Activated naive CD4-positive, alpha-beta T cell treated with anti-CD3 and anti-CD28 coated beads, Interleukin-2, amount 50 U/mL, for 72 hours (primary cell): ENCODE data around the gene ATP6V0A4. TPM values are rescaled to one million over a fixed set of nuclear protein-coding genes. Genes with fewer than 3 reads are reported as not detected.

Experiments
- ATAC-seq, 2 donors: fragments of 150-1000 bp; cut with Tn5 transposase; 2 replicates each; pipeline ENCODE4 v1.10.0; 2021; ENCODE audit warnings: mild to moderate bottlenecking in 2 of 2, moderate library complexity in 2 of 2
- DNase-seq, 2 donors: peaks; one replicate each; pipeline ENCODE4 v3.0.0; 2021 to 2022; ENCODE audit warnings: low spot score in 2 of 2
- H3K27ac Mint-ChIP-seq, 2 donors: one replicate each; pipeline ENCODE4 v1.8.0; 2022; ENCODE audit warnings: mild to moderate bottlenecking in 2 of 2, mixed read lengths in 2 of 2
- H3K36me3 Mint-ChIP-seq, 2 donors: one replicate each; pipeline ENCODE4 v1.8.0; 2022; ENCODE audit warnings: mixed read lengths in 2 of 2
- H3K9me3 Mint-ChIP-seq, 2 donors: one replicate each; pipeline ENCODE4 v1.8.0; 2022; ENCODE audit warnings: mixed read lengths in 2 of 2
- total RNA-seq, 2 donors: library from RNA; stranded (reverse); gene quantifications; one replicate each; pipeline ENCODE4 v1.2.3, GENCODE V29; 2022

Gene ATP6V0A4
- under 1 TPM in 1 of 2 donors, not detected in 1; 0.33 TPM for total RNA-seq

DNA sequence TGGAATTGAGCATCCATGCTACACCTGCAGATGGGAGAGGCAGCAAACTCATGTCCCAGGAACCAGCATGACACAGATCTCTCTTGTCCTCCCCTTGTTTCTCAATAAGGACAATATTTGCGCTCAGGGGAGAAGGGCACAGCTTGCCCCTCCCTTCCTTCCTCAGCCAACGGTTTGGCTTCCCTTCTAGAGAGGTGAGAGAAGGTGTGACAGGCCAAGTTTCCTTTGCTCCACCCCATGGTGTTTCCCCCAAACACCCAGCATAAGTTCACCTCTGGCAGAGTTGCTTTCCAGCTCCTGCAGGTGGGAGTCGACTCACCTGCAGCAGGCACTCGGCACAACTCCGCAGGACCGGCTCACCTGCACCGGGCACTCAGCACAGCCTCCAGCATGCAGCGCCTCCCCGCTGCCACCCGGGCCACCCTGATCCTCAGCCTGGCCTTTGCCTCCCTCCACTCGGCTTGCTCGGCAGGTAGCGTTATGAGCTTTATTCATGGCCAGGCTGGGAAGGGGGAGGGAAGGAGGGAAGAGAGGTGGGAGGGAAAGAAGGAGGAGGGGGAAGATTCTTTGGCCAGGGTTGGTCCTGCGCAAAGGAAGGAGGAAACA is at the start of gene ATP6V0A4, which contains the start of gene TMEM213:
TSS of gene ATP6V0A4 (minus strand) at position 482 of the 606 bp plus-strand sequence. CDS start 26,949 bp downstream, outside the sequence.
TSS of gene TMEM213 (plus strand) at position 280 of the 606 bp plus-strand sequence. CDS start at position 391, 111 bp downstream.
- DNase-seq: no peak
- H3K27ac Mint-ChIP-seq: no peak within 1 kb of the TSS
- ATAC-seq: no peak
- H3K36me3 Mint-ChIP-seq: no peaks in the 10 kb centered on the region
- H3K9me3 Mint-ChIP-seq: peaks cover 0 to 5% of the 10 kb centered on the region in 2 donors

- no peaks in the 10 kb centered on the region for H3K9me3 Mint-ChIP-seq
- ATAC-seq: no peak
- no peak overlapping the region for H3K27ac Mint-ChIP-seq
- no peak for DNase-seq
- no peaks in the 10 kb centered on the region for H3K36me3 Mint-ChIP-seq
These were observed 47.7 kb upstream of the ATP6V0A4 start for GRCh38 chr7:138845711-138846110.

GRCh38 chr7:138843632-138844580 is 45.9 kb upstream of the ATP6V0A4 start:
- Mint-ChIP-seq H3K9me3 (no peaks in the 10 kb centered on the region), H3K36me3 (no peaks in the 10 kb centered on the region), H3K27ac (no peak overlapping the region)
- no peak for ATAC-seq
- DNase-seq: no peak

DNA sequence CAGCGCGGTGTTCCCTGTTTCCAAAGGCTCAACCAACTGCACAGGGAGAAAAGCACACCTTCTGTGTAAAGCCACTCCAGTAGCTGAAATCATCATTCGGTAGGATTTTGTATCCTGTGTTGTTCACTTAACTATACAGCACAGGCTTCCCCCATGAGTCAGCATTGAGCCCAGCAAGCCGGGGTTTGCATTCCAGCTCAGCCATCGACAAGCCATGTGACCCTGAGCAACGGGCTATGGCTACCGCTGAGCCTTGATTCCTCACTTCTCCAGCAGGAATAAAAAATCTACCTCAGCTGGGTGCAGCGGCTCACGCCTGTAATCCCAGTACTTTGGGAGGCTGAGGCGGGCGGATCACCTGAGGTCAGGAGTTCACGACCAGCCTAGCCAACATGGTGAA is 44.1 kb upstream of the ATP6V0A4 start:
- Mint-ChIP-seq H3K9me3 (no peaks in the 10 kb centered on the region), H3K36me3 (no peaks in the 10 kb centered on the region), H3K27ac (no peak overlapping the region)
- ATAC-seq: no peak
- DNase-seq: no peak

DNA sequence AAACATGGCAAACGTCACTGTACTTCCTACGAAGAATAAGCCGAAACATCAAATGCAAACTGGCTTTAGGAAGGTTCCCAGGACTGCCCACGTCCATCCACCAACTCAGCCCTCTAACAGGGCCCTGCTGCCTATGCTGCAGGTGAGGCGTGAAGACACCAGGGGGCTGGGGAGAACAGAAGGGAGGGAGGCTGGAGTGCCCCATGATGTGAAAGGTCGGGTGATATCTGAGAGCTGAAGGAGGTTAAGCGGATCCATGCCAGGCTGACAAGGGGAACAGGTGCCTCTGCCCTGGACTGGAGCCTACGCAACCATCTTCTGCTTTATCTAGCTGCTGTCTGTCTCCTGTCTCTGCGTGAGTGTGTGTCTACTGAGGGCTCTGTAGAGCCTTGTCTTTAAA is 40.2 kb upstream of the ATP6V0A4 start:
- no peak for ATAC-seq
- Mint-ChIP-seq H3K27ac (no peak overlapping the region), H3K36me3 (no peaks in the 10 kb centered on the region), H3K9me3 (no peaks in the 10 kb centered on the region)
- DNase-seq: no peak

GRCh38 chr7:138837627-138838026 is 39.6 kb upstream of the ATP6V0A4 start:
- no peaks in the 10 kb centered on the region for H3K36me3 Mint-ChIP-seq
- H3K9me3 Mint-ChIP-seq: no peaks in the 10 kb centered on the region
- ATAC-seq (no peak), DNase-seq (no peak)
- H3K27ac Mint-ChIP-seq: no peak overlapping the region

DNA sequence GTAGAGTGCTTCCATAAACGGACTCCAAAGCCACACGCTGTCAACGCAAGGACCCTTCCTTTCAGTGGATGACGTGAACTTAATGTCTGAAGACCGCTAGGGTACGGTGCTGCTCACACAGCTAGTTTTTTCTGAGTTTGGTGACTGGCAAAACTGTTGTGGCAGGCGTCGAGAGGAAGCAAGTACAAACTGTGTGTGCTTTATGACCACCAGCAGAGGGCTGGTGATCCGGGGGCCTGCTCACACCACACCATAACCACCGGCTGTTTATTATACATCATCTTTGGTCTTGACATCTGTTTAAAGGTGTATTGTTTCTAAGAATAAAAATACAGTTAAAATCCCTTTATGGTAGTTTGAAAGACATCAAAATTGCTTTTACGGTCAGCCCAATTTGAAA is 37.1 kb upstream of the ATP6V0A4 start:
- Mint-ChIP-seq H3K36me3 (no peaks in the 10 kb centered on the region), H3K9me3 (no peaks in the 10 kb centered on the region), H3K27ac (no peak overlapping the region)
- ATAC-seq (no peak), DNase-seq (no peak)

- no peak for DNase-seq
- peak; percentile 67 to 79 for ATAC-seq
- no peaks in the 10 kb centered on the region for H3K9me3 Mint-ChIP-seq
- H3K36me3 Mint-ChIP-seq: no peaks in the 10 kb centered on the region
- H3K27ac Mint-ChIP-seq: no peak overlapping the region
These were observed 36.6 kb upstream of the ATP6V0A4 start for GRCh38 chr7:138834583-138834982.

GRCh38 chr7:138833596-138833995 is 35.6 kb upstream of the ATP6V0A4 start:
- H3K36me3 Mint-ChIP-seq: no peaks in the 10 kb centered on the region
- ATAC-seq (no peak), DNase-seq (no peak)
- H3K9me3 Mint-ChIP-seq: no peaks in the 10 kb centered on the region
- no peak overlapping the region for H3K27ac Mint-ChIP-seq

DNA sequence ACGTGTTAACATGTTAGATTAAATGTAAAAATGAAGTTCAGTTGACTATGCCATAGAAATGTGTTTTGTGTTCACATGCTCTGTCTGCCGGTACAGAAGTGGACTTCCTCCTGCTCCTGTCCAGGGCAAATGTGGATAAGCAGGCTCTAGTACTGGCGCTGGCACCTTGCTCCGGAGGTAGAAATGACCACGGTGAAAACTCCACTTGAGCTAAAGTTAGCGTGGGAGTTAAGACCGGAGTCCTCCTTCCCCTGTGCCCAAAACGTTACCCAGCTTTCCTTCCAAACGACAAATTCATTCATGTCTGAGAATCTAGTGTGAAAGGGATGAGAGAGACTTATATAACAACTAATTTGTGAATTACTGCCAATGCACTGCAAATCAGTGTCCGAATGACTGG is 35.0 kb upstream of the ATP6V0A4 start:
- Mint-ChIP-seq H3K9me3 (no peaks in the 10 kb centered on the region), H3K27ac (no peak overlapping the region), H3K36me3 (no peaks in the 10 kb centered on the region)
- ATAC-seq (no peak), DNase-seq (no peak)

- peaks cover 0 to 17% of the 10 kb centered on the region in 2 donors for H3K36me3 Mint-ChIP-seq
- no peak overlapping the region for H3K27ac Mint-ChIP-seq
- H3K9me3 Mint-ChIP-seq: no peaks in the 10 kb centered on the region
- ATAC-seq (no peak), DNase-seq (no peak)
These were observed 31.3 kb upstream of the ATP6V0A4 start for GRCh38 chr7:138829335-138829734.

GRCh38 chr7:138828302-138828701 is 30.3 kb upstream of the ATP6V0A4 start:
- Mint-ChIP-seq H3K36me3 (peaks cover 0 to 17% of the 10 kb centered on the region in 2 donors), H3K9me3 (no peaks in the 10 kb centered on the region), H3K27ac (no peak overlapping the region)
- no peak for ATAC-seq
- DNase-seq: no peak

DNA sequence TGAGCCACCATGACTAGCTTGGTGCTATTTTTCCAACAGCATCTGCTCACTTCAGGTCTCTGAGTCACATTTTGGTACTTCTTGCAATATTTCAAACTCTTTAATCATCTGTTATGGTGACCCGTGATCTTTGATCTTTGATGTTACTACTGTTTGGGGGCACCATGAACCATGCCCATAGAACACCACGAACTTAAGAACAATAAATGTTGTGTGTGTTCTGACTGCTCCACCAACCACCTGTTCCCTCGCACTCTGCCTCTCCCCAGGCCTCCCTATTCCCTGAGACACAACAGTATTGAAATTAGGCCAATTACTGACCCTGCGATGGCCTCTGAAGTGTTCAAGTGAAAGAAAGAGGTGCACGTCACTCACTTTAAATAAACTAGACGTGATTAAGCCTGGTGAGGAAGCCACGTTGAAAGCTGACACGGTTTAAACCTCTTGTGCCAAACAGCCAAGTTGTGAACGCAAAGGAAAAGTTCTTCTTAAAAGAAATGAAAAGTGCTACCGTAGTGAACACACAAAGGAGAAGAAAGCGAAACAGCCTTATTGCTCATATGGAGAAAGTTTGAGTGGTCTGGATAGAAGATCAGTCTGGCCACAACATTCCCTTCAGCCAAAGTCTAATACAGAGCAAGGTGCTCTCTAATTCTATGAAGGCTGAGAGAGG is 27.2 kb upstream of the ATP6V0A4 start:
- peak; percentile 75 for ATAC-seq
- H3K27ac Mint-ChIP-seq: peak overlapping the region; percentile 56 to 92
- peaks cover 0 to 17% of the 10 kb centered on the region in 2 donors for H3K36me3 Mint-ChIP-seq
- no peaks in the 10 kb centered on the region for H3K9me3 Mint-ChIP-seq
- no peak for DNase-seq

DNA sequence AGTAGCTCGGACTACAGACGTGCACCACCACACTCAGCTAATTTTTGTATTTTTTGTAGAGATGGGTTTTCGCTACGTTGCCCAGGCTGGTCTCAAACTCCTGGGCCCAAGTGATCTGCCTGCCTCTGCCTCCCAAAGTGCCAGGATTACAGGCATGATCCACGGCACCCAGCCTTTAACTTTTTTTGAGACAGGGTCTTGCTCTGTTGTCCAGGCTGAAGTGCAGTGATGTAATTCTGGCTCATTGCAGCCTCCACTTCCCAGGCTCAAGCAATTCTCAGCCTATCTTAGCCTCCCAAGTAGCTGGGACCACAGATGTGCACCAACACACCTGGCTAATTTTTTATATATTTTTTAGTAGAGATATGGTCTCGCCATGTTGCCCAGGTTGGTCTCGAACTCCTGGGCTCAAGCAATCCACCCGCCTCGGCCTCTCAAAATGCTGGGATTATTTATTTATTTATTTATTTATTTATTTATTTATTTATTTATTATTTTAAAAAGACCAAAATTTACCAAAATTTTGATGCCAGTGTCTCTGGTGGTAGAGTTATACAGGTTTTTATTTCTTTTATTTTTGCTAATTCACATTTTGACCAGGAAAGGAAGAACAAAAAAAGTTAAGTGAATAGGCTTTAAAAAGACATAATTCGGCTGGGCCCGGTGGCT is 25.0 kb upstream of the ATP6V0A4 start:
- Mint-ChIP-seq H3K9me3 (no peaks in the 10 kb centered on the region), H3K36me3 (peaks cover 0 to 17% of the 10 kb centered on the region in 2 donors), H3K27ac (no peak overlapping the region)
- ATAC-seq (no peak), DNase-seq (no peak)

DNA sequence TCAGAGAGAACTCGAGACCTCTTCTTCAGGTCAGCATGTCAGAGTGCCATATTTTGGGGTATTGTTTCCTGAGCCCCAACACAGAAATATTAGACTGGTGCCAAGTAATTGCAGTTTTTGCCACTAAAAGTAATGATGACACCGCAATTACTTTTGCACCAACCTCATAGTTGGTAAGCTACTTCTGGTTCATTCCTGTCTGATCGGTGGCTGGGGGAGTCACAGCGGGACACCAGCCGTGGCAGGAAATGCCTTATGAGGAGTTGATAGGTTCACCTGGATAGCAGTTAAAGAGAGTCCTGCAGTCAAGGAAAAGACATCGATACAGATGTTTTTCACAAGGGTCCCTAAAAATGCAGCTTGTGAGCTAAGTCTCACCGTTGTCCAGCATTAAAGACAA is 23.9 kb upstream of the ATP6V0A4 start:
- H3K36me3 Mint-ChIP-seq: peaks cover 0 to 17% of the 10 kb centered on the region in 2 donors
- H3K27ac Mint-ChIP-seq: no peak overlapping the region
- DNase-seq (no peak), ATAC-seq (no peak)
- H3K9me3 Mint-ChIP-seq: no peaks in the 10 kb centered on the region

DNA sequence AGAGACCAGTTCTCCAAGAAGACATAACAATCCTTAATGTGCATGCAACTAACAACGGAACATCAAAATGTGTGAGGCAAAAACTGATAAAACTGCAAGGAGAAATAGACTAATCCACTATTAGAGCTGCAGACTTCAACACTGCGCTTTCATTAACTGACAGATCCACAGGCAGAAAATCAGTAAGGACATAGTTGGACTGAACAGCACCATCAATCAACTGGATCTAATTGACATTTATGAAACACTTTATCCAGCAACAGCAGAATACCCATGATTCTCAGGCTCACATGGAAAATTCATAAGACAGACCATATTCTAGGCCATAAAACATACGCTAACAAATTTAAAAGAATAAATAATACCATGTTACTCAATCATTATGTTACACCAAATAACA is 21.6 kb upstream of the ATP6V0A4 start:
- Mint-ChIP-seq H3K9me3 (no peaks in the 10 kb centered on the region), H3K36me3 (no peaks in the 10 kb centered on the region), H3K27ac (no peak overlapping the region)
- ATAC-seq: no peak
- DNase-seq: no peak

DNA sequence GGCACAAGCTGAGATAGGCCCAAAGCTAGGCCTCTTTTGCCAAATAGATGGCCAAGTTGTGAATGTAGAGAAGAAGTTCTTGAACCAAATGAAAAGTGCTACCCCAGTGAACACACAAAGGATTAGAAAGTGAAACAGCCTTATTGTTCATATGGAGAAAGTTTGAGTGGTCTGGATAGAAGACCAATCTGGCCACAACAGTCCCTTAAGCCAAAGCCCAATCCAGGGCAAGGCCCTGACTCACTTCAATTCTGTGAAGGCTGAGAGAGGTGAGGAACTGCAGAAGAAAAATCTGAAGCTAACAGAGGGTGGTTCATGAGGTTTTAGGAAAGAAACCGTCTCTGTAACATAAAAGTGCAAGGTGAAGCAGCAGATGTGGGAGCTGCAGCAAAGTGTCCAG is 18.7 kb upstream of the ATP6V0A4 start:
- Mint-ChIP-seq H3K27ac (no peak overlapping the region), H3K9me3 (no peaks in the 10 kb centered on the region), H3K36me3 (no peaks in the 10 kb centered on the region)
- ATAC-seq (peak; percentile 74 to 81), DNase-seq (no peak)
